GM12872 (cell line): Measurements from ENCODE around the gene COL15A1.

Experiments
- CTCF ChIP-seq: IDR thresholded peaks from 3 replicates; pipeline ENCODE4 v1.5.1; 2011; ENCODE audit warnings: low read depth, mild to moderate bottlenecking, low read length, moderate library complexity; ENCODE audit not compliant: insufficient read depth

Gene COL15A1

GRCh38 chr9:99062549-99062948, 118.8 kb downstream of the COL15A1 start:
- no peak for TF ChIP-seq CTCF

GRCh38 chr9:99063522-99063921, 119.8 kb downstream of the COL15A1 start:
- TF ChIP-seq CTCF, result no peak

GRCh38 chr9:99066571-99066970, 122.9 kb downstream of the COL15A1 start:
- no peak for TF ChIP-seq CTCF

GRCh38 chr9:99069075-99069474, 125.4 kb downstream of the COL15A1 start:
- TF ChIP-seq CTCF, result no peak

GRCh38 chr9:99069546-99069945, 125.8 kb downstream of the COL15A1 start:
- TF ChIP-seq CTCF, result no peak

GRCh38 chr9:99070681-99071080, 127.0 kb downstream of the COL15A1 start:
- TF ChIP-seq CTCF, result no peak

GRCh38 chr9:99071313-99072039, 127.8 kb downstream of the COL15A1 start:
- TF ChIP-seq CTCF, result no peak
